Panc1 (cell line): ENCODE measurements around the gene UGT1A9. TPM values are rescaled to one million over a fixed set of nuclear protein-coding genes. Genes with fewer than 3 reads are reported as not detected.

Experiments used
- ATAC-seq: fragments of 200-7000 bp; cut with Tn5 transposase; 2 replicates; pipeline ENCODE4 v1.9.1; 2020; ENCODE audit warnings: mild to moderate bottlenecking, moderate library complexity
- BruUV-seq: library from RNA; stranded (reverse); fragments of 400-500 nt; replicated peaks from 2 replicates; lab custom pipeline; 2021; lab: Mats Ljungman, UMichigan
- CTCF ChIA-PET: fragments of 300-600 bp; sonication (Branson Sonifier 250); formaldehyde crosslinking; loops from one replicate; lab custom pipeline; 2022; ENCODE audit warnings: antibody characterized with exemption; lab: Charles Lee
- POLR2A ChIA-PET: fragments of 300-600 bp; sonication (Branson Sonifier 250); formaldehyde crosslinking; loops from one replicate; lab custom pipeline; 2022; ENCODE audit warnings: antibody characterized with exemption; lab: Charles Lee
- DNase-seq: peaks from one replicate; pipeline ENCODE4 v3.0.0-alpha.2; 2010; ENCODE audit warnings: low read depth, low spot score
- H3K27ac ChIP-seq: 2 replicates; pipeline ENCODE4 v1.5.1; 2011; ENCODE audit warnings: mild to moderate bottlenecking, low read length, inconsistent platforms
- H3K27me3 ChIP-seq: fragments of 200-500 bp; sonication (Bioruptor generic); 2 replicates; pipeline ENCODE4 v1.6.0; 2014; ENCODE audit warnings: low read length, inconsistent platforms; ENCODE audit not compliant: control insufficient read depth, insufficient read depth
- H3K36me3 ChIP-seq: fragments of 200-500 bp; sonication (Bioruptor generic); 2 replicates; pipeline ENCODE4 v1.5.1; 2014; ENCODE audit warnings: inconsistent platforms, mild to moderate bottlenecking, low read length, moderate library complexity; ENCODE audit not compliant: control insufficient read depth, insufficient read depth
- H3K4me1 ChIP-seq: 2 replicates; pipeline ENCODE4 v1.5.1; 2011; ENCODE audit warnings: inconsistent platforms, mild to moderate bottlenecking, low read length, moderate library complexity; ENCODE audit not compliant: control insufficient read depth, insufficient read depth
- H3K4me3 ChIP-seq, 2 experiments: 2 replicates each; pipeline ENCODE4 v1.5.1; 2011 to 2012; ENCODE audit warnings: low read depth in 2 of 2, low read length in 2 of 2, mild to moderate bottlenecking in 2 of 2, inconsistent platforms in 1 of 2, moderate library complexity in 1 of 2
- H3K9me3 ChIP-seq: fragments of 200-500 bp; sonication (Bioruptor generic); 2 replicates; pipeline ENCODE4 v1.5.1; 2014; ENCODE audit warnings: low read depth, mild to moderate bottlenecking, inconsistent platforms, low read length, moderate library complexity; ENCODE audit not compliant: control insufficient read depth, insufficient read depth
- CTCF ChIP-seq: fragments of 450-650 bp; IDR thresholded peaks from 2 replicates; pipeline ENCODE4 v1.5.1; 2017; ENCODE audit warnings: mild to moderate bottlenecking
- POLR2AphosphoS5 ChIP-seq: IDR thresholded peaks from 2 replicates; pipeline ENCODE4 v1.6.1; 2012; ENCODE audit warnings: mild to moderate bottlenecking, low read depth, low read length, moderate library complexity
- REST ChIP-seq, 2 experiments: IDR thresholded peaks; 2 replicates each; pipeline ENCODE4 v1.6.1; 2011 to 2012; ENCODE audit warnings: low read depth in 2 of 2, control low read depth in 1 of 2, low read length in 1 of 2, mild to moderate bottlenecking in 1 of 2, moderate library complexity in 1 of 2; ENCODE audit not compliant: insufficient read depth in 1 of 2
- SIN3A ChIP-seq: IDR thresholded peaks from 2 replicates; pipeline ENCODE4 v1.6.1; 2012; ENCODE audit warnings: low read depth, mild to moderate bottlenecking, low read length, moderate library complexity, borderline replicate concordance; ENCODE audit not compliant: insufficient read depth
- TCF7L2 ChIP-seq: IDR thresholded peaks from 2 replicates; pipeline ENCODE4 v1.6.1; 2011; ENCODE audit warnings: mild to moderate bottlenecking, low read depth, low read length, inconsistent platforms
- in situ Hi-C: cut with HindIII; loops from 2 replicates; pipeline ENCODE4 v1.10.0; 2016; ENCODE audit warnings: low sequenced_read_pairs, low pct_unique_long_range_greater_than_20kb
- intact Hi-C: fragments of 100-400 bp; cut with micrococcal nuclease; formaldehyde crosslinking; loops from one replicate; pipeline ENCODE4 v1.10.0; 2022; ENCODE audit not compliant: unreplicated experiment
- total RNA-seq: library from RNA; stranded (reverse); gene quantifications from one replicate; pipeline ENCODE4 v1.2.1, GENCODE V29; 2021; ENCODE audit not compliant: unreplicated experiment

UGT1A9 gene
- total RNA-seq, 1 experiment from 2014 or later = not detected

GRCh38 chr2:233679196-233679595, 7.5 kb downstream of the UGT1A9 start:
- ATAC-seq = no peak
- Histone ChIP-seq H3K9me3 (no peaks in the 10 kb centered on the region), H3K4me1 (no peaks in the 10 kb centered on the region), H3K36me3 (no peaks in the 10 kb centered on the region), H3K4me3 (no peak overlapping the region), H3K27ac (no peak overlapping the region), H3K27me3 (no peaks in the 10 kb centered on the region)
- in situ Hi-C loops (no loop called here), intact Hi-C loops (no loop called here)
- DNase-seq = no peak
- no TSS peak for BruUV-seq
- TF ChIP-seq CTCF (no peak), TCF7L2 (no peak), POLR2AphosphoS5 (no peak), SIN3A (no peak), REST (IDR thresholded peaks at IDR 0.05; ENCODE audit: insufficient read depth in 1 of 2, low read depth in 2 of 2, low read length in 1 of 2) (no peak)
- POLR2A ChIA-PET = no interaction called here
- CTCF ChIA-PET = no interaction called here

- no peak for TF ChIP-seq CTCF
- no peak for TF ChIP-seq TCF7L2
- no peak for TF ChIP-seq REST (IDR thresholded peaks at IDR 0.05; ENCODE audit: insufficient read depth in 1 of 2, low read depth in 2 of 2, low read length in 1 of 2)
- no peak for TF ChIP-seq SIN3A
- TF ChIP-seq POLR2AphosphoS5 = no peak
- BruUV-seq = no TSS peak
- no peaks in the 10 kb centered on the region for H3K9me3 ChIP-seq
- no peak overlapping the region for H3K27ac ChIP-seq
- no peak for ATAC-seq
- intact Hi-C loops (no loop called here), in situ Hi-C loops (no loop called here)
- DNase-seq = no peak
- no peak overlapping the region for H3K4me3 ChIP-seq
- ChIA-PET CTCF (no interaction called here), POLR2A (no interaction called here)
- no peaks in the 10 kb centered on the region for H3K4me1 ChIP-seq
- H3K27me3 ChIP-seq = no peaks in the 10 kb centered on the region
- H3K36me3 ChIP-seq = no peaks in the 10 kb centered on the region
Observed at GRCh38 chr2:233680361-233681045, 8.8 kb downstream of the UGT1A9 start.
